DOHH2 (cell line): Measurements from ENCODE around the gene CASP10.

Experiments
- H3F3A ChIP-seq: fragments of 200-600 bp; sonication (generic), shearing (Covaris generic); 2 replicates; pipeline ENCODE4 v1.6.0; 2016; ENCODE audit warnings: antibody characterized with exemption, mild to moderate bottlenecking; ENCODE audit not compliant: control insufficient read depth, insufficient read depth
- H3K27ac ChIP-seq: fragments of 200-600 bp; sonication (generic); 2 replicates; pipeline ENCODE4 v1.5.1; 2014; ENCODE audit warnings: low read depth, mild to moderate bottlenecking, low read length, moderate library complexity
- H3K27me3 ChIP-seq: fragments of 200-600 bp; sonication (generic); 2 replicates; pipeline ENCODE4 v1.6.1; 2014; ENCODE audit warnings: mild to moderate bottlenecking, low read length, mixed read lengths; ENCODE audit not compliant: control insufficient read depth
- H3K36me3 ChIP-seq: fragments of 200-600 bp; sonication (generic); 2 replicates; pipeline ENCODE4 v1.6.1; 2014; ENCODE audit warnings: mild to moderate bottlenecking, low read length, moderate library complexity, mixed read lengths; ENCODE audit not compliant: control insufficient read depth
- H3K4me1 ChIP-seq: fragments of 200-600 bp; sonication (generic); 2 replicates; pipeline ENCODE4 v1.6.1; 2014; ENCODE audit warnings: mild to moderate bottlenecking, low read length, mixed read lengths; ENCODE audit not compliant: control insufficient read depth
- H3K4me2 ChIP-seq: fragments of 200-600 bp; sonication (generic); 2 replicates; pipeline ENCODE4 v1.6.0; 2014; ENCODE audit warnings: mild to moderate bottlenecking, low read length, moderate library complexity
- H3K4me3 ChIP-seq: fragments of 200-600 bp; sonication (generic); 2 replicates; pipeline ENCODE4 v1.5.1; 2014; ENCODE audit warnings: mild to moderate bottlenecking, low read length, mixed read lengths
- H3K79me2 ChIP-seq: fragments of 200-600 bp; sonication (generic); 2 replicates; pipeline ENCODE4 v1.6.1; 2014; ENCODE audit warnings: mild to moderate bottlenecking, low read length, mixed read lengths; ENCODE audit not compliant: control insufficient read depth
- H3K9me2 ChIP-seq: fragments of 200-600 bp; sonication (generic); replicated peaks from 2 replicates; pipeline ENCODE4 v1.6.1; 2014; ENCODE audit warnings: mild to moderate bottlenecking, low read length, mixed read lengths; ENCODE audit not compliant: control insufficient read depth
- H3K9me3 ChIP-seq: fragments of 200-600 bp; sonication (generic); 2 replicates; pipeline ENCODE4 v1.6.1; 2014; ENCODE audit warnings: antibody characterized with exemption, low read length, mixed read lengths; ENCODE audit not compliant: control insufficient read depth, insufficient read depth
- H4K20me1 ChIP-seq: fragments of 200-600 bp; sonication (generic); 2 replicates; pipeline ENCODE4 v1.6.0; 2014; ENCODE audit warnings: low read depth, mild to moderate bottlenecking, antibody characterized with exemption, low read length, moderate library complexity; ENCODE audit not compliant: control insufficient read depth, insufficient read depth
- CTCF ChIP-seq: fragments of 200-600 bp; sonication (generic); IDR thresholded peaks from one replicate; pipeline ENCODE4 v1.5.1; 2014; ENCODE audit warnings: antibody characterized with exemption, mild to moderate bottlenecking, low read depth, low read length; ENCODE audit not compliant: poor library complexity, severe bottlenecking
- EZH2phosphoT487 ChIP-seq: fragments of 200-600 bp; sonication (generic); IDR thresholded peaks from 2 replicates; pipeline ENCODE4 v1.6.1; 2017; ENCODE audit warnings: borderline replicate concordance, mild to moderate bottlenecking, antibody characterized with exemption, low read length, moderate library complexity, mixed read lengths

Gene CASP10

GRCh38 chr2:201154615-201155399 is 28.1 kb upstream of the CASP10 start:
- H3K36me3 ChIP-seq, result no peaks in the 10 kb centered on the region
- H3F3A ChIP-seq, result no peaks in the 10 kb centered on the region
- no peak overlapping the region for H3K27ac ChIP-seq
- H3K4me2 ChIP-seq, result no peak overlapping the region
- TF ChIP-seq CTCF, result no peak
- TF ChIP-seq EZH2phosphoT487, result no peak
- no peak overlapping the region for H3K4me3 ChIP-seq
- no peaks in the 10 kb centered on the region for H3K9me3 ChIP-seq
- no peaks in the 10 kb centered on the region for H3K27me3 ChIP-seq
- no peaks in the 10 kb centered on the region for H4K20me1 ChIP-seq
- H3K4me1 ChIP-seq, result peaks cover 40% of the 10 kb centered on the region
- no peaks in the 10 kb centered on the region for H3K79me2 ChIP-seq
- H3K9me2 ChIP-seq, result no peaks in the 10 kb centered on the region

GRCh38 chr2:201156036-201156435 is 26.9 kb upstream of the CASP10 start:
- Histone ChIP-seq H3K36me3 (no peaks in the 10 kb centered on the region), H3K4me1 (peaks cover 39% of the 10 kb centered on the region), H3K79me2 (no peaks in the 10 kb centered on the region), H3K9me3 (no peaks in the 10 kb centered on the region), H3K27ac (no peak overlapping the region), H3F3A (no peaks in the 10 kb centered on the region), H3K27me3 (no peaks in the 10 kb centered on the region), H3K4me3 (no peak overlapping the region), H4K20me1 (no peaks in the 10 kb centered on the region), H3K4me2 (peak overlapping the region; percentile 20), H3K9me2 (no peaks in the 10 kb centered on the region)
- no peak for TF ChIP-seq EZH2phosphoT487
- TF ChIP-seq CTCF, result no peak

DNA sequence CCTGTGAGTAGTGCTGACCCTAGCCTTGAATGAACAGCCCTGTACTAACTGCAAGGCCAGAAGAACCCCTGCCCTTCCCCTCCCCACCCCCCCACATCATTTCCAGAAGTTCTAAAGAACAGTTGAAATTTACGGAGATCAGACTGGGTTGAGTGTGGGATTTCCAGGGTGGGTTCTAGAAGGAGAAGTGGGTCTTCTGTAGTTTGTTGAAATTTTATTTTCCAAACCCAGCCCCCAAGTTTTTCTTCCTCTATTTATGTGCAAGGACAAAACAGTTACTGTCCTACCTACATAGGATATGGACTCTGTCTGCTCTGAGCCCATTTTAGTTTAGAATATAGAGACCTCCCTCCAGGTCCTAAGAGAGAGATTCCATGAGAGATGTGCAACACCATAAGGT is 26.3 kb upstream of the CASP10 start:
- Histone ChIP-seq H3K4me2 (no peak overlapping the region), H3K9me3 (no peaks in the 10 kb centered on the region), H4K20me1 (no peaks in the 10 kb centered on the region), H3F3A (no peaks in the 10 kb centered on the region), H3K79me2 (no peaks in the 10 kb centered on the region), H3K27me3 (no peaks in the 10 kb centered on the region), H3K9me2 (no peaks in the 10 kb centered on the region), H3K4me1 (peaks cover 33% of the 10 kb centered on the region), H3K4me3 (no peak overlapping the region), H3K36me3 (no peaks in the 10 kb centered on the region), H3K27ac (no peak overlapping the region)
- TF ChIP-seq CTCF, result no peak
- TF ChIP-seq EZH2phosphoT487, result no peak
